DMS53 treated with DMSO at 0.1 percent for 48 hours (cell line): Measurements from ENCODE around the gene OXNAD1.

Source experiments
- DNase-seq: peaks from one replicate; lab custom pipeline; 2025; ENCODE audit not compliant: unreplicated experiment; lab: John Stamatoyannopoulos, UW

The OXNAD1 gene, protein sequence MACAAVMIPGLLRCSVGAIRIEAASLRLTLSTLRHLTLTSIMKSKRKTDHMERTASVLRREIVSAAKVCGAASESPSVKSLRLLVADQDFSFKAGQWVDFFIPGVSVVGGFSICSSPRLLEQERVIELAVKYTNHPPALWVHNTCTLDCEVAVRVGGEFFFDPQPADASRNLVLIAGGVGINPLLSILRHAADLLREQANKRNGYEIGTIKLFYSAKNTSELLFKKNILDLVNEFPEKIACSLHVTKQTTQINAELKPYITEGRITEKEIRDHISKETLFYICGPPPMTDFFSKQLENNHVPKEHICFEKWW

DNA sequence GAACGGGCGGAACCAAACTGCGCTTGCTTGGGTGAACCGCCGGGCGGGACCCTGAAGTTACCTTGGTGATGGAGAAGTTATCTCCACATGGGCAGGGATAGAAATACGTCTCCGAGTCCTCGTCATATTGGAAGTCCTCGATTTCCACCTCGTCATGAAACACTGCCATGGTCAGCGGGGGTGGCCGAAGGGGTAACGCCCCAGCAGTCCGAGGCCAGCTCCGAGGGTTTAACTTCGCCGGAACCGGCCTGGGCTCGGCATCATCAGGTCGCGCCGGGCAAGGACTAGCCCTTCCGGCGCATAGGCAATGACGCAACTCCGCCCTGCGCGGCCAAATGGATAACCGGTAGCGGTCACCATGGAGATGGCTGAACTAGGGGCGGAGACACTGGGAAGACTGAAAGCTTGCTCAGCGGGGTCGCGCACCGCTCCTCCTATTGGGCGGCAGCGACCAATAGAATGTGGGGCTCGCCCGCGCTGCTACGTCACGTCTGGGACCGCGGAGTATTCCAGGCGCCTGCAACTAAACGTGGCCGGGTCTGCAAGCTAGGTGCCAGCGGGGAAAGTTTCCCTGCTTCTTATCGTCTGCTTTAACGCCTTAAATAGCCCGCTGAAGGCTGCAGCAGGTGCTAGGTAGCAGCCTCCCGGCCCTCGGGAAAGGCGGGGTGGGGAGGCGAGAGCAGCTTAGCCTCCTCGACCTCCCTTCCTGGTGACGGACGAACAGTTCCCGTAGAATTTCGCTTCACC, at the start of gene OXNAD1, which contains the start of gene DPH3:
TSS of gene OXNAD1 (plus strand) at position 505 of the 747 bp plus-strand sequence. CDS start 5,741 bp downstream, outside the sequence.
TSS of gene DPH3 (minus strand) at position 236 of the 747 bp plus-strand sequence. CDS start at position 169, 67 bp downstream.
- peak; percentile 59 for DNase-seq

DNA sequence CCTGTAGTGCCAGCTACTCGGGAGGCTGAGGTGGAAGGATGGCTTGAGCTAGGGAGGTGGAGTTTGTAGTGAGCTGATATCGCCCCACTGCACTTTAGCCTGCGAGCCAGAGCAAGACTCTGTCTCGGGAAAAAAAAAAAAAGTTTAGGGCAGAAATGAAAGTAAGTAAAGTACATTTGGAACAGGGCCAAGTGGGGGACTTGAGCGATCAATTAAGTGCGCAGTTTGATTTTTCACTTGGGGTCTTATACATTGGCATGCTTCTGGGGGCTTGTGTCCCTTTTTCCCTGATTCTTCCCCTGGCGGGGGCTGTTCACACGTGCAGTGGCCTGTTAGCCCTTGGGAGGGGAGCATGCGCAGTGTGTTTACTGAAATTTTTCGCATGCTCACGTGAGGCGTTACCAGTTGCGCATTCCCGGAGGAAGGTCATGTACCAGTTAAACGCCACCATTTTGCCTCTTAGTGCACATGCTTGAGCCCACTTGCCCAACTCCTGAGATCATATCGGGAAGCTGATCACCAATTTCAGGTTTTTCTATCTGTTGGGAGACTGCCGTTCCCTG, 48.6 kb upstream of the OXNAD1 start:
- no peak for DNase-seq

DNA sequence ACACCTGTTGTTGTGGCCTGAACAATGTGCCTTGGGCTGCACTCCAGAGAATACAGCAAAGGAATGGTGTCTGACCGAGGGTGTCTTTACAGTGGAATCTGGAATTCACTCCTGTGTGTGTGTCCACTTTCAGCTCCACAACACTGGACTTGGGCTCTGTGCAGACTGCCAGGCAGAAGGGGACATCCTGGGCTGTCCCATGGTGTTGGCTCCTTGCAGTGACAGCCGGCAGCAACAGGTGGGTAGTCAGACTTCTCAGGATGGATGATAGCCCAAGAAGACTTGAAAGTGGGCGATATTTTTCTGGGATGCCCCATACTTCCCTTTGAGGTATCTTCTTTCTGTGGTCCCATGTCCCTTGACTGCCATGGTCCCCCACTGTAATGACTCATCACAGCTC, 45.2 kb upstream of the OXNAD1 start:
- no peak for DNase-seq

DNA sequence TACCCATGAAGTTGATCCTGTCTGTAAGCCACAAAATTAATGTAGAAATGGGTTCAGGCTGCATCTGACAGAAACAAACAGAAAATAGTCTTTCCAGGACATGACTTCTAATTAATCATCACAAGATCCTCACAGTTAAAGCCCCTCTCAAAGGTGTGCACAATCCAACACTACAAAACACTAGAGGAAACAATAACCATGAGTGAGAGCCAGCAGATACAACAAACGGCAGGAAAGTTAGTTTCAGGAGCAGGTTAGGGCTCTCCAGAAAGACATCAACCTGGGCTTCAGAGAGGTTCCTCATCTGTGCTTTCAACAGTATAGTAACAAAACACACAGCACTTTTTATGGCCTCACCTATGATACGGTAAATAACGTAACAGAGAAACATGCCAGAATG, 43.0 kb upstream of the OXNAD1 start:
- DNase-seq = no peak

GRCh38 chr3:16222547-16222946, 42.5 kb upstream of the OXNAD1 start:
- DNase-seq = no peak

DNA sequence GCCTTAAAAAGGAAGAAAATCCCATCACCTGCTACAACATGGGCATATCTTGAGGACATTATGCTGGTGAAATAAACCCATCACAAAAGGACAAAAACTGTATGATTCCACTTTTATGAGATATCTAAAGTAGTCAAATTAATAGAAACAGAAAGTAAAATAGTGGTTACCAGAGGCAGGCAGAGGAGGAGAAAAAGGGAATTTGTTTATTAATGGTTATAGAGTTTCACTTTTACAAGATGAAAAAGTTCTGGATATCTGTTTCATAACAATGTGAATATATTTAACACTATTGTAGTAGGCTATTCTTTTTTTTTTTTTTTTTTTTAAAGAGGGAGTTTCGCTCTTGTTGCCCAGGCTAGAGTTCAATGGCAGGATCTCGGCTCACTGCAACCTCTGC, 40.7 kb upstream of the OXNAD1 start:
- DNase-seq = no peak

DNA sequence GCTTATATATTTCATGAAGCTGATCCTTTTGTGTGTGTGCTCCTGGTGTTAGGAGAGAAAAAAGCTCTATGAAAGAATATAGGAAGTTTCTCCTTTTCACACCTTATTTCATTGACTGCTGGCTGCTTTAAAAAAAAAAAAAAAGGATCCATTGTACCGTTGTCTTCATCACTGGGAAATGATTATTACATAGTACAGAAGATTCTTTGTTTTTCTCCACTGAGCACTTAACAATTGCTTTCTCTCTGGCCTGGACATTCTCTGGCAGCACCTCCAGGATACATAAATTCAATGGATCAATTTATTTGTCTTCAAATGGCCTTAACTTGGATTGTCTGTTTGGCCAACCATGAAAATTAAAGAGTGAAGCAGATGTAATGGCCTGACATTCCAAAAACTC, 37.4 kb upstream of the OXNAD1 start:
- no peak for DNase-seq

- no peak for DNase-seq
Measured at GRCh38 chr3:16229681-16230080, 35.3 kb upstream of the OXNAD1 start.

GRCh38 chr3:16231983-16232382, 33.0 kb upstream of the OXNAD1 start:
- DNase-seq = no peak

- no peak for DNase-seq
Measured at GRCh38 chr3:16233806-16234205, 31.2 kb upstream of the OXNAD1 start.

GRCh38 chr3:16234281-16234680, 30.7 kb upstream of the OXNAD1 start:
- no peak for DNase-seq

GRCh38 chr3:16236030-16236639, 28.9 kb upstream of the OXNAD1 start:
- no peak for DNase-seq

DNA sequence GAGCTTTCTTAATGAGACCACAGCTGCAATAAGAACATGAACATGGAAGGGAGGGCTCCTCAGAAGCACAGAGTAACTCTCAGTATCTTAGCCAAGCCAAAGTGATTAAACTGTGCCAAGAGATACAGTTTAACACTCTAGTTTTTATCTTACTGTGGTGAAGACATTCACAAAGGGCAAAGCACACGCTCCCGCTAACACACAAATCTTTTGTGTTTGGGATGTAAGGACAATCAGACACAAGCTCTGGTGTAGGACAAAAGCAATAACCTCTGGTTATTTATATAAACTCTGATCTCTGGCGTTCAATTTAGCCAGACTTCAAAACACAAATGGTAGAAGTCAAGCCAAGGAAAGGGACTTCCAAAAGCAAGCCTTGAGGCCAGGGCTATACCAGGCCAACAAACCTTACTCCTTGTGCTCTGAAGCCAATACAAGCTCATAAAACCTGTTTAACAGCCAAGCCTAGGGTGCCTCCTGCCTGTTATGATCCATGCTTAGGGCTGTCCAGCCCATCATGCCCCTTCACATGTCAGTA, 28.1 kb upstream of the OXNAD1 start:
- no peak for DNase-seq

DNA sequence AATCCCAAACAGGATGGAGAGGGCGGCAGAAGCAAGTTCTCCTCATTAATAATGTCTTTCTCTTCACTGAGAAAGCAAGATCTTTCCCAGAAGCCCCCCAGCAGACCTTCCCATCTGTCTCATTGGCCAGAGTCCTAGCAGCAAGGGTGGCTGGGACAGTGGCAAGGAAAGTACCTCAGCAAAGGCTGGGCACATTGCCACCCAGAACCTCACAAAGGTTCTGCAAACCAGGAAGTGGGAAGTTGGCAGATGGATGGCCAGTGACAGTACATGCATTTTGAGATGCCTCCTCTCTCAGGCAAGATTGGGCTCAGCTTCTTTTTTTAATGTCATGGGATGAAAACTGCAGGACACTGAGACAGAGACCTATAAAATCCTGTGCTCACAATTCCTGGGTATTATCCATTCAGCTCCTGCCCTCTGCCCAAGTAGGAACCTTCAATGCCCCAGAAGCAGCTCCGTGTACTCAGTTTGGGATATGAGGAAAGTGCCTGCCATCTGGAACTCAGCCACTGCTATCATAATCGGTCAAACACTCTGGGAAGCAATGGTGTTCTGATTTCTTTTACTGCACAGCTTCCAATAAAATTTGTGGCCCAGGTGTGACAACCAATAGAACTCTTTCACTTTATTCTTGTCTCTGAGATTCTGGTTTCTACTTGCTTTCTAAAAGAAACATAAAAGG, 25.8 kb upstream of the OXNAD1 start:
- no peak for DNase-seq

- DNase-seq = no peak
Measured at GRCh38 chr3:16239780-16240179, 25.2 kb upstream of the OXNAD1 start.

DNA sequence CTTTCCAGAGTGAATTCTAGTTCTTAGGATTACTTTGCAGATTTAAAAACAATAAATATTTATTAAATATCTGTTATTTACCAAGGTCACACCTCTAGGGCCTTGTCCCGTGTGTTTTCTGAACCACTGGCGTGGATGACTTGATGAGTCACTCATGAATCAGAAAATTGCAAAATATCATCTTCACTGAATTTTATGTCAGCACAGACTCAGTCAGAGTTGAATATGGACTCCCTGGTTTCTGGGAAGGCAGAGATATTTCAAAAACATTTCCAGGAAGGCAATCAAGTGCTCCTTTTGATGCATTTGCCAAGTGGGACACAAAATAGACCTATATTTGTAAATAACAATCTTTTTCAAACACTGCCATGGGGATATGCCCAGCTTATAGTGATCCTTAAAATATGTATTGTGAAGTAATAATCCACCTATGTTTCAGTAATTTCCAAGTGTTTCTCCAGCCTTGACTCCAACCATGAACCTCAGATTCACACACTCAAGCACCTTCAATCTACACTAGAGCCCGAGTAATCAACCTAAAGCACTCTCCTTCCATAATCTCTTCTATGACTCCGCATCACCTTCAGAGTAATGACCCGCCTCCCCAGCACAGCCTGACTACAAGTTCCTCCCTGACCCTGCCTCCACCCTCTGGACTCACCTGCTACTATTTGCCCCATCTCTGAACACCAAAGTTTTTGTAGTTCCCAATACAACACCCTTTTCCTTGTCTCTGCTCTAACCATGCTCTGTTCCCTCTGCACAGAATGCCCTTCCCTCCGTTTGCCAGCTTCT, 24.6 kb upstream of the OXNAD1 start:
- DNase-seq = no peak

DNA sequence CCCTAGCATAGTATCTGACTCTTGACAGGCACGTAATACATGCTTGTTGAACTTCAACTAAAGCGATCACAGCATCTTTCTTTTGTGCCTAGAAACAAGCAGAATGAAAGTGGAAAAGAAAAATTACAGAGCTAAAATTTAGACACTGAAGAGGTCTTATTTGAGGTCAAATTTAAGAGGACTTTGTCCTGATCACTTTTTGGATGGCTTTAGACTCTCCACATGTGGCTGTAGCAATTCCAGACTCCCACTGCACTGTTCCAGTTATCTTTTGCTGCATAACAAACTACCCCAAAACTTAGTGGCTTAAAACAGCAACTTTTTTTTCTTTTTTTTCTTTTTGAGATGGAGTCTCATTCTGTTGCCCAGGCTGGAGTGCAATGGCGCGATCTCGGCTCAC, 23.8 kb upstream of the OXNAD1 start:
- no peak for DNase-seq

DNA sequence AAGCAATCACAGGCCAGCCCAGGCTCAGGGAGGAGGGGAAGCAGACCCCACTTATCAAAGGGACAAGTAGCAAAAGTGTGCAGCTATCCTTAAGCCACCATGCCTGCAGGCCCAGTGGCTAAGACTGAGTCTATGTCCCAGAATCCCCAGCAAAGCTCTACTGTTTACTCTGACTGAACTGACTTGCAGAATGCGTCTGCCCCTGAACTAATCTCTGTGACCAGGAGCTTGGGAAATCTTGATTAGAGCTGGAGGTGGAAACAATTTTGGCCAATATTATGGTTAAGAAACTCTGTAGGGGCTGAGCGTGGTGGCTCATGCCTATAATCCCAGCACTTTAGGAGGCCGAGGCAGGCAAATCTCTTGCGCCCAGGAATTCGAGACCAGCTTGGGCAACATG, 22.8 kb upstream of the OXNAD1 start:
- DNase-seq = no peak

- DNase-seq = no peak
Measured at GRCh38 chr3:16243706-16244490, 21.1 kb upstream of the OXNAD1 start.
